GM19193 (cell line): ENCODE results near the gene CEP104.
A peak's percentile ranks its signal among the peaks of the same experiment; 100 is the strongest.

Experiments used
- POLR2A ChIP-seq: IDR thresholded peaks from 4 replicates; pipeline ENCODE4 v1.6.1; 2011; ENCODE audit not compliant: insufficient read depth, insufficient read length; ENCODE audit errors: extremely low read depth

CEP104 gene

DNA sequence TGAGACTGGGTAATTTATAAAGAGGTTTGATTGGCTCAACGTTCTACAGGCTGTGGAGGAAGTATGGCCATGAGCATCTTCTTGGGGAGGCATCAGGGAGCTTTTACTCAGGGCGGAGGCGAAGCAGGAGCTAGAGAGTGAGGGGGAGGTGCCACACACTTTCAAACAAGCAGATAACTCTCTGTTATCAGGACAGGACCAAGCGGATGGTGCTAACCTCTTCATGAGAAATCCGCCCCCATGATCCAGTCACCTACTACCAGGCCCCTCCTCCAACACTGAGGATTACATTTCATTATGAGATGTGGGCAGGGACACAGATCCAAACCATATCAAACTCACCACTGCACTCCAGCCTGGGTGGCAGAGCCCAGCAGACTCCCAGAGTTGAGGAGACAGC, 49.2 kb downstream of the CEP104 start:
- TF ChIP-seq POLR2A = no peak

GRCh38 chr1:3805038-3805437, 52.0 kb downstream of the CEP104 start:
- TF ChIP-seq POLR2A = no peak

GRCh38 chr1:3803905-3804626, 52.9 kb downstream of the CEP104 start:
- TF ChIP-seq POLR2A = no peak

GRCh38 chr1:3799976-3800685, 56.9 kb downstream of the CEP104 start:
- no peak for TF ChIP-seq POLR2A

- peak; percentile 88 for TF ChIP-seq POLR2A
Observed at GRCh38 chr1:3796215-3797061, 60.6 kb downstream of the CEP104 start, which contains the start of gene LRRC47. LRRC47 (minus strand) TSS chr1:3796498; CDS start chr1:3796476, 22 bp downstream.

DNA sequence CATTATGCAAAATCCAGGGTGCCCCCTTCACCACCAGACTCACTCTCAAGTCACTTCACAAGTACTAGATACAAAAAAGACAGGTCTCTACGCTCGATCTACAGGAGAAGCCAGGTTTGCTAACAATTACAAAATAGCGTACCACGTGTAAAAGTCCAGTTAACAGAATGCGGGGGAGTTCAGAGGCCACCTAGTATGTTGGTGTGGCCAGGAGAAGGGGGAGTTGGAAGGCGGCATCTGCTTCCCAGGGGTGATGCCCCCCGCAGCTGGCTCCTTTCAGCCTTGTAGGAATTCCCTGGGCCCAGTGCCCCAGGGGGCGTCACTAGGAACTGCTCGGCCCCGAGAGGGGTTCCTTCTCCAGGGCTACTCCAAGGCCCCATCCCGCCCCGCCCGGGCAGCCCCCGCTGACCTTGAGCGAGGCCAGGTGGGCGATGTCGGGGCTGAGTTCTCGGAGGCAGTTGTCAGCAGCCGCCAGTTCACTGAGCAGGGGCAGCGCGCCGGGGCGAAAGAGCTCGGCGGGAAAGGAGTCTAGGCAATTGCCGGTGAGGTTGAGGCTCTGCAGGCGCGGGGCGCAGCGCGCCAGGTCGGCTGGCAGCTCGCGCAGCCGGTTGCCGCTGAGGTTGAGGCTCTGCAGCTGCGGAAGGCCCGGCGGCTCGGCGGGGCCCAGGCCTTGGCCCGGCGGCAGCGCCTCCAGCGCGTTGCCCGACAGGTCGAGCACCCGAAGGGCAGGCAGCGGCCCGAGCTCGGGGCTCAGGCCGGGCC, 61.4 kb downstream of the CEP104 start:
- no peak for TF ChIP-seq POLR2A

- TF ChIP-seq POLR2A = no peak
Observed at GRCh38 chr1:3790952-3791351, 66.1 kb downstream of the CEP104 start.

GRCh38 chr1:3790500-3790923, 66.5 kb downstream of the CEP104 start:
- no peak for TF ChIP-seq POLR2A

DNA sequence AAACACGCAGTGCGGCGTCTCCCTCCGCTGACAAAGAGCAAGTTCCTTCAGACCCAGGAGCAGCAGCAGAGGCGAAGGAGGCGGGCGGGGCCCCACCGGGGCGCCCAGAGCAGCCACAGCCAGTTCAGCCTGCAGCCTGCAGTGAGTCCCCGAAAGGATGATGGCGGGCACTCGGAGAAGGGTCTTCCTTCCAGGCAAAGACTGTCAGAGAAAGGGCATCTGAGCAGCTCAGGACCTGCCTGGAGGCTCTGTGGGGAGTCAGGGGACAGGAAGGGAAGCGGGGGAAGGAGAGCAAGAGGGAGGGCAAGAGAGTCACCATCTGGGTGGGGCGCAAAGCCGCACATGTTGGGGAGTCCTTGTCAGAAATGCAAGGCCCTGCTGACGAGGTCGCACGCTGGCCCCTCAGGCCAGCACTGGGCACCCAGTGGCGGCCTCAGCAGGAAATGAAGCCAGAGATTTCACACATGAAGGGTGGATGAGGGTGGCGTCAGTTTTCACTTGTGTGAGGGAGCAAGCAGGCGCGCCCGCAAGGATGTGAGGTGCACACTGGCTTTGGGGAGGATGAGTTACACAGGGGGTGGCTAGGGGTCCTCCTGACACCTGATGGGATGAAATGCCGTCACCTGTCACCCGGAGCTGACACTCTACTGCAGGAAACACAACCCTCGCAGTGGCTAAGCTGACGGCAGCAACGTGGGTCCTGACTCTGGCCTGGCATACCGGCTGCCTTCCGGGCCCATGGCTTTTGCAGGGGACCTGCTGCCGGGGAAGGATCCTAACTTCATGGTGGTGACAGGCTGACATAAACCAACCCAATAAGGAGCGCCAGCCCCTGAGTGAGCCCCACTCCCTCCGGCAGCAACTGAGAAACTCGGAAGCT, 67.3 kb downstream of the CEP104 start:
- TF ChIP-seq POLR2A = no peak

GRCh38 chr1:3788756-3789420, 68.1 kb downstream of the CEP104 start:
- no peak for TF ChIP-seq POLR2A

DNA sequence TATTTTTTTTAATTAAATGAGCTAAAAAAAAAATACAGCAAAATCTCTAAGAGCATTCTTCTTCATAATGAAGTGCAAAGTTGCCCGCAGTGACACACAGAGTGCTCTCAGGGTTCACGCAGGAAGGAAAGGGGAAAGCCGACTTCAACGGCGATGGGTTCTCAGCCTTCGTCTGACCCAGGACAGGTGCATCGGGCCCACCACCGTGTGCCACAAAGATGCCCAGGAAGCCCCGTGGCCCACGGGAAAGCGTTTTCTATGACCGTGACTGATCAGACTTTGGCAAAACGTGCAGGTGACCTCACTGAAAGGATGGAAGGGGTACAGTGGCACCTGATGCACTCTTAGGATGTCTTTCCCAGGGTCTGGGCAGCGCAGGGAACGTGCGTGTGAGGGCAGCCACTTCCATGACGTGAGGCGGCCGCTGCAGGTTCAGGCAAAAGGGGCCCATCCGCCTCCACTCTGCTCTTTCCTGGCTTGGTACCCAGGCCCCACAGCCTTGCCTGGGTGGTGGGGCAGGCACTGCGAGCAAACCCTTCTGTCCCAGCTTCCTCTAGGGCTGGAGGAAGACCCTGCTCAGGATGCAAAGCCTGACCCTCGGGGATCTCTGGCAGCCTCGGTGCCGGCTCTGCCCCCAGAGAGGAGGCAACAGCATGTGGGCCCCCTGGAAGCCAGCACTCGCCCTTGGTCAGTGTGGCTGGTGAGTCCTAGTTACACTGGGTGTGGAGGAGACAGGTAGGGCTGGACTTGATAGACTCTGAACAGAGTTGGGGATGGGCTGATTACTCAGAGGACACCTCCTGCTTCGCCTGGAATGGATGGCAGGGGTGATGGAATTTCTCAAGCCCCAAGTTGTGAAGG, 69.0 kb downstream of the CEP104 start:
- TF ChIP-seq POLR2A = no peak

DNA sequence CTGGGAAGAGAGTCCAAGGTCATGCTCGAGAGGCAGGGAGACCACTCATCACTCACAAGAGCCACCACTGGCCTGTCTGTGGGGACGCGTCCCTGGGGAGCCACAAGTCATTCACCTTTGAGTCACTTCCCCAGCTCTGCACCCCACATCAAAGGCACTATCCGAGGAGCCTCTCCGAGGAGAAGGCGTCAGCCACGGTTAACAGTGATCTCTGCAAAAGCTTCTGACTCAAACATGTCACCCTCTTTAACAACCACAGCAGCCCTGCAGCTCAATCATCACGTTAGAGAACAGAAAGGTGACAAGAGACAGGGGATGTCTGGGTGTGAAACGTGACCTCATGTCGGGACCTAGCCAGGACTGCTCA, 69.7 kb downstream of the CEP104 start:
- no peak for TF ChIP-seq POLR2A
